K562 (cell line): Measurements from ENCODE around the gene DLGAP1. TPM values are rescaled to one million over a fixed set of nuclear protein-coding genes. Genes with fewer than 3 reads are reported as not detected.
A peak's percentile ranks its signal among the peaks of the same experiment; 100 is the strongest.

Experiments used
- ASH1L ChIP-seq: fragments of 450-650 bp; IDR thresholded peaks from 2 replicates; pipeline ENCODE4 v1.6.1; 2018; ENCODE audit warnings: borderline replicate concordance, mild to moderate bottlenecking, low read depth; ENCODE audit not compliant: partially characterized antibody
- ESRRA ChIP-seq: fragments of 450-650 bp; IDR thresholded peaks from 2 replicates; pipeline ENCODE4 v1.6.1; 2014; ENCODE audit warnings: low read depth, mild to moderate bottlenecking, moderate library complexity, borderline replicate concordance
- ETV1 ChIP-seq: fragments of 450-650 bp; conservative IDR thresholded peaks from 2 replicates; pipeline ENCODE4 v1.6.1; 2016; ENCODE audit warnings: missing genetic modification characterization, control low read depth, low read depth, missing compliant biosample characterization
- HEY1 ChIP-seq: fragments of 250-450 bp; sonication (Bioruptor Pico); IDR thresholded peaks from 2 replicates; pipeline ENCODE4 v1.5.0; 2020; ENCODE audit warnings: mild to moderate bottlenecking, moderate library complexity, borderline replicate concordance
- KAT2B ChIP-seq: IDR thresholded peaks from one replicate; pipeline ENCODE4 v1.6.1; 2012; ENCODE audit warnings: low read depth, mild to moderate bottlenecking, control low read depth, inconsistent platforms, low read length, moderate library complexity
- MCM3 ChIP-seq: fragments of 450-650 bp; IDR thresholded peaks from 2 replicates; pipeline ENCODE4 v1.6.1; 2016
- MTF1 ChIP-seq: fragments of 250-450 bp; sonication (Bioruptor Pico); IDR thresholded peaks from 2 replicates; pipeline ENCODE4 v1.9.0; 2021; ENCODE audit warnings: moderate library complexity, mild to moderate bottlenecking, inconsistent platforms, borderline replicate concordance
- NFATC3 ChIP-seq: fragments of 450-650 bp; IDR thresholded peaks from 2 replicates; pipeline ENCODE4 v1.6.1; 2017; ENCODE audit warnings: mild to moderate bottlenecking
- NFYB ChIP-seq: IDR thresholded peaks from 2 replicates; pipeline ENCODE4 v1.6.1; 2011; ENCODE audit warnings: mild to moderate bottlenecking, moderate library complexity; ENCODE audit not compliant: insufficient read length; ENCODE audit errors: extremely low read depth
- POLR2AphosphoS2 ChIP-seq: IDR thresholded peaks from 2 replicates; pipeline ENCODE4 v1.6.1; 2012; ENCODE audit warnings: low read length, improper control_type of control experiment
- SNIP1 ChIP-seq: fragments of 450-650 bp; IDR thresholded peaks from 2 replicates; pipeline ENCODE4 v1.7.1; 2017; ENCODE audit warnings: low read depth, mild to moderate bottlenecking
- SNRNP70 ChIP-seq: fragments of 200-400 bp; formaldehyde crosslinking; optimal IDR thresholded peaks from 2 replicates; pipeline ENCODE3; 2017; ENCODE audit warnings: low read depth, low read length
- TRIM24 ChIP-seq, 2 experiments: fragments of 450-650 bp; IDR thresholded peaks; 2 replicates each; pipeline ENCODE4 v1.6.1; 2016
- WHSC1 ChIP-seq: IDR thresholded peaks from one replicate; pipeline ENCODE4 v1.6.1; 2012; ENCODE audit warnings: low read length, control low read depth, inconsistent platforms
- ZFP30 ChIP-seq: fragments of 250-450 bp; sonication (Bioruptor Pico); IDR thresholded peaks from 2 replicates; pipeline ENCODE4 v1.8.0; 2022; ENCODE audit warnings: moderate library complexity, mild to moderate bottlenecking, inconsistent platforms, borderline replicate concordance
- ZNF668 ChIP-seq: fragments of 250-450 bp; sonication (Bioruptor Pico); IDR thresholded peaks from 2 replicates; pipeline ENCODE4 v1.8.0; 2022; ENCODE audit warnings: mild to moderate bottlenecking, inconsistent platforms
- ZNF766 ChIP-seq: fragments of 200-800 bp; sonication (Bioruptor generic); conservative IDR thresholded peaks from 2 replicates; pipeline ENCODE4 v1.6.1; 2016; ENCODE audit warnings: missing genetic modification characterization, missing compliant biosample characterization
- polyA plus RNA-seq, 8 experiments: library from polyadenylated mRNA; depleted of rRNA in 4 of 8; stranded (reverse) in 5 of 8; unstranded in 3 of 8; fragments of >200 nt; fragmentation: Nextera tagmentation in 2 of 8; fragmentation: Illumina TruSeq in 1 of 8; extraction: Ambion mirVana in 2 of 8; extraction: Trizol in 1 of 8; gene quantifications; 2 replicates each; pipeline versions ENCODE4 v1.2.1 to v1.2.3, GENCODE V29; 2011 to 2014; ENCODE audit warnings: inconsistent platforms in 1 of 8, missing spikeins in 1 of 8
- total RNA-seq, 7 experiments: library from RNA; depleted of rRNA in 6 of 7; stranded (reverse); fragments of >200 nt in 6 of 7; fragmentation: Illumina TruSeq in 2 of 7; extraction: Trizol in 2 of 7; gene quantifications; 2 replicates each; pipeline versions ENCODE4 v1.2.1 to v1.2.3, GENCODE V29; 2011 to 2021; ENCODE audit warnings: low replicate concordance in 1 of 7
- TF ChIP-seq, protein P1 (sequence below): fragments of 450-650 bp; IDR thresholded peaks from 2 replicates; pipeline ENCODE4 v1.6.1; 2017; ENCODE audit warnings: antibody characterized with exemption, mild to moderate bottlenecking

Gene DLGAP1
- total and polyA plus RNA-seq, 9 of the 15 experiments (the other 6 are each of a cell fraction or from before 2014, with no cell fraction given): 0.04 to 0.22 (median 0.08) TPM

DNA sequence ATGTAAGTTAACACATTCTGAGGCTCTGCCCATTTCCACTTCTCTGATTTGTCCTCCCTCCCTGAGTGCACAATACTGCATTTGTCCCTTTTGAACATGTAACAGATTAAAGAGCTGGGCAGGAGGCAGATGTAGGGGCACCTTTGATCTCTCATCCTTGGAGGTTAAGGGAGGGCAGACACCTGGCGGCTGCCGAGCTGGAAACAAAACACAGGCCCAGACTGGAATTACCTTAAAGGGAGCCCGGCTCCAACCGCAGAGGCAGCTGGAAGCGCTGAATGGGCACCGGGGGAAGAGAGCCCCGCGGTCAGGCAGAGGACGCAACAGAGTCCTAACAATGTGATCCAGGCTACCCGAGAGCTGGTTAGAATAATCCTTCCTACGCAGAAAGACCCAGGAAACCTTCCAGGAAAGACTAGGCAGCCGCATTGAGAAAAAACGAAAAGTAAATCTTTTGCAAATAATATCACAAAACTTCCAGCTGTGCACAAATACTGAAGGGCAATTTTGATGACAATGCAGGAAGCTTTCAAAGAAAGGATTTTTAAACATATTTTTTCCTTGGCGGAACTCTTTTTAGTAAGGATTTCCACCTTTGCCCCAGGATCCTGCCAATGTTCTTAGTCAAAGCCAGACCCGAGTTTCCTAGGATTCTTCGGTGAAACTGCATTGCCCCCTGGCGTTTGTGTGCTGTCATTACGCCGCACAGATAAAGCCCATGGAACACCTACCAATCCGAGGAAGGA is 789.2 kb downstream of the DLGAP1 start (continued):
- TF ChIP-seq ETV1 (tag) (0 out of 2 replicates have a peak, but pooled peaks have one; percentile 39), MTF1 (CRISPR knock-in tag) (no peak), ASH1L (no peak), ZNF766 (peak; percentile 84), NFYB (no peak), KAT2B (no peak), ZFP30 (no peak), SNIP1 (no peak), TRIM24 (IDR thresholded peaks at IDR 0.05) (no peak), WHSC1 (no peak), MCM3 (no peak), ZNF668 (peak; percentile 45; the same call in 1 of the 2 replicates), ESRRA (no peak), NFATC3 (no peak), HEY1 (no peak), POLR2AphosphoS2 (no peak), SNRNP70 (no peak)
- TF ChIP-seq, protein P1, sequence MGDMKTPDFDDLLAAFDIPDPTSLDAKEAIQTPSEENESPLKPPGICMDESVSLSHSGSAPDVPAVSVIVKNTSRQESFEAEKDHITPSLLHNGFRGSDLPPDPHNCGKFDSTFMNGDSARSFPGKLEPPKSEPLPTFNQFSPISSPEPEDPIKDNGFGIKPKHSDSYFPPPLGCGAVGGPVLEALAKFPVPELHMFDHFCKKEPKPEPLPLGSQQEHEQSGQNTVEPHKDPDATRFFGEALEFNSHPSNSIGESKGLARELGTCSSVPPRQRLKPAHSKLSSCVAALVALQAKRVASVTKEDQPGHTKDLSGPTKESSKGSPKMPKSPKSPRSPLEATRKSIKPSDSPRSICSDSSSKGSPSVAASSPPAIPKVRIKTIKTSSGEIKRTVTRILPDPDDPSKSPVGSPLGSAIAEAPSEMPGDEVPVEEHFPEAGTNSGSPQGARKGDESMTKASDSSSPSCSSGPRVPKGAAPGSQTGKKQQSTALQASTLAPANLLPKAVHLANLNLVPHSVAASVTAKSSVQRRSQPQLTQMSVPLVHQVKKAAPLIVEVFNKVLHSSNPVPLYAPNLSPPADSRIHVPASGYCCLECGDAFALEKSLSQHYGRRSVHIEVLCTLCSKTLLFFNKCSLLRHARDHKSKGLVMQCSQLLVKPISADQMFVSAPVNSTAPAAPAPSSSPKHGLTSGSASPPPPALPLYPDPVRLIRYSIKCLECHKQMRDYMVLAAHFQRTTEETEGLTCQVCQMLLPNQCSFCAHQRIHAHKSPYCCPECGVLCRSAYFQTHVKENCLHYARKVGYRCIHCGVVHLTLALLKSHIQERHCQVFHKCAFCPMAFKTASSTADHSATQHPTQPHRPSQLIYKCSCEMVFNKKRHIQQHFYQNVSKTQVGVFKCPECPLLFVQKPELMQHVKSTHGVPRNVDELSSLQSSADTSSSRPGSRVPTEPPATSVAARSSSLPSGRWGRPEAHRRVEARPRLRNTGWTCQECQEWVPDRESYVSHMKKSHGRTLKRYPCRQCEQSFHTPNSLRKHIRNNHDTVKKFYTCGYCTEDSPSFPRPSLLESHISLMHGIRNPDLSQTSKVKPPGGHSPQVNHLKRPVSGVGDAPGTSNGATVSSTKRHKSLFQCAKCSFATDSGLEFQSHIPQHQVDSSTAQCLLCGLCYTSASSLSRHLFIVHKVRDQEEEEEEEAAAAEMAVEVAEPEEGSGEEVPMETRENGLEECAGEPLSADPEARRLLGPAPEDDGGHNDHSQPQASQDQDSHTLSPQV: no peak
